ENCODE data around the gene CYP4F22.
"Not testable (repeated sequence)": the region's sequence is repeated elsewhere in the genome, so short reads cannot be mapped to it uniquely, and the experiment has no call there.

CYP4F22 gene

GRCh38 chr19:15526408-15526807 lies 18.1 kb downstream of the CYP4F22 start:
- Histone ChIP-seq H3K4me1 (ENCODE audit: control insufficient read depth, insufficient read depth, low read length) (no peaks in the 10 kb centered on the region), H3K9me3 (ENCODE audit: control insufficient read depth, insufficient read depth, low read length) (no peaks in the 10 kb centered on the region), H3K36me3 (ENCODE audit: control insufficient read depth, insufficient read depth, low read length) (no peaks in the 10 kb centered on the region), H3K4me3 (ENCODE audit: low read depth, low read length) (no peak overlapping the region), H3K9ac (ENCODE audit: low read depth, low read length) (no peak overlapping the region), H3K27me3 (ENCODE audit: control insufficient read depth, insufficient read depth, low read length) (no peaks in the 10 kb centered on the region)

- H3K36me3 ChIP-seq (ENCODE audit: control insufficient read depth, insufficient read depth, low read length): no peaks in the 10 kb centered on the region
- H3K9me3 ChIP-seq (ENCODE audit: control insufficient read depth, insufficient read depth, low read length): no peaks in the 10 kb centered on the region
- no peaks in the 10 kb centered on the region for H3K4me1 ChIP-seq (ENCODE audit: control insufficient read depth, insufficient read depth, low read length)
- H3K4me3 ChIP-seq (ENCODE audit: low read depth, low read length): no peak overlapping the region
- H3K9ac ChIP-seq (ENCODE audit: low read depth, low read length): no peak overlapping the region
- no peaks in the 10 kb centered on the region for H3K27me3 ChIP-seq (ENCODE audit: control insufficient read depth, insufficient read depth, low read length)
Measured at GRCh38 chr19:15527705-15528104, 19.4 kb downstream of the CYP4F22 start.

GRCh38 chr19:15529774-15530372 lies 21.5 kb downstream of the CYP4F22 start:
- no peaks in the 10 kb centered on the region for H3K9me3 ChIP-seq (ENCODE audit: control insufficient read depth, insufficient read depth, low read length)
- no peak overlapping the region for H3K4me3 ChIP-seq (ENCODE audit: low read depth, low read length)
- H3K9ac ChIP-seq (ENCODE audit: low read depth, low read length): no peak overlapping the region
- no peaks in the 10 kb centered on the region for H3K36me3 ChIP-seq (ENCODE audit: control insufficient read depth, insufficient read depth, low read length)
- H3K4me1 ChIP-seq (ENCODE audit: control insufficient read depth, insufficient read depth, low read length): no peaks in the 10 kb centered on the region
- H3K27me3 ChIP-seq (ENCODE audit: control insufficient read depth, insufficient read depth, low read length): no peaks in the 10 kb centered on the region

GRCh38 chr19:15532779-15533521 lies 24.6 kb downstream of the CYP4F22 start:
- no peak overlapping the region for H3K4me3 ChIP-seq (ENCODE audit: low read depth, low read length)

GRCh38 chr19:15533522-15533830 lies 25.2 kb downstream of the CYP4F22 start:
- not testable (repeated sequence) for H3K4me1 ChIP-seq (ENCODE audit: control insufficient read depth, insufficient read depth, low read length); H3K4me3 ChIP-seq (ENCODE audit: low read depth, low read length); H3K9me3 ChIP-seq (ENCODE audit: control insufficient read depth, insufficient read depth, low read length); H3K27me3 ChIP-seq (ENCODE audit: control insufficient read depth, insufficient read depth, low read length); H3K9ac ChIP-seq (ENCODE audit: low read depth, low read length); H3K36me3 ChIP-seq (ENCODE audit: control insufficient read depth, insufficient read depth, low read length)

More at GRCh38 chr19:15532779-15533521, 24.6 kb downstream of the CYP4F22 start:
- Histone ChIP-seq H3K4me1 (ENCODE audit: control insufficient read depth, insufficient read depth, low read length) (no peaks in the 10 kb centered on the region), H3K9me3 (ENCODE audit: control insufficient read depth, insufficient read depth, low read length) (no peaks in the 10 kb centered on the region), H3K36me3 (ENCODE audit: control insufficient read depth, insufficient read depth, low read length) (no peaks in the 10 kb centered on the region), H3K27me3 (ENCODE audit: control insufficient read depth, insufficient read depth, low read length) (no peaks in the 10 kb centered on the region), H3K9ac (ENCODE audit: low read depth, low read length) (no peak overlapping the region)

- Histone ChIP-seq H3K4me3 (ENCODE audit: low read depth, low read length) (no peak overlapping the region), H3K4me1 (ENCODE audit: control insufficient read depth, insufficient read depth, low read length) (no peaks in the 10 kb centered on the region), H3K9ac (ENCODE audit: low read depth, low read length) (no peak overlapping the region), H3K27me3 (ENCODE audit: control insufficient read depth, insufficient read depth, low read length) (no peaks in the 10 kb centered on the region), H3K36me3 (ENCODE audit: control insufficient read depth, insufficient read depth, low read length) (no peaks in the 10 kb centered on the region), H3K9me3 (ENCODE audit: control insufficient read depth, insufficient read depth, low read length) (no peaks in the 10 kb centered on the region)
Measured at GRCh38 chr19:15534957-15535864, 26.9 kb downstream of the CYP4F22 start.

GRCh38 chr19:15536350-15536749 lies 28.0 kb downstream of the CYP4F22 start:
- Histone ChIP-seq H3K36me3 (ENCODE audit: control insufficient read depth, insufficient read depth, low read length) (no peaks in the 10 kb centered on the region), H3K4me1 (ENCODE audit: control insufficient read depth, insufficient read depth, low read length) (no peaks in the 10 kb centered on the region), H3K4me3 (ENCODE audit: low read depth, low read length) (no peak overlapping the region), H3K27me3 (ENCODE audit: control insufficient read depth, insufficient read depth, low read length) (no peaks in the 10 kb centered on the region), H3K9ac (ENCODE audit: low read depth, low read length) (no peak overlapping the region), H3K9me3 (ENCODE audit: control insufficient read depth, insufficient read depth, low read length) (no peaks in the 10 kb centered on the region)

GRCh38 chr19:15538774-15539173 lies 30.4 kb downstream of the CYP4F22 start:
- H3K9ac ChIP-seq (ENCODE audit: low read depth, low read length): no peak overlapping the region
- H3K27me3 ChIP-seq (ENCODE audit: control insufficient read depth, insufficient read depth, low read length): no peaks in the 10 kb centered on the region
- H3K4me3 ChIP-seq (ENCODE audit: low read depth, low read length): no peak overlapping the region
- H3K9me3 ChIP-seq (ENCODE audit: control insufficient read depth, insufficient read depth, low read length): no peaks in the 10 kb centered on the region
- no peaks in the 10 kb centered on the region for H3K36me3 ChIP-seq (ENCODE audit: control insufficient read depth, insufficient read depth, low read length)
- no peaks in the 10 kb centered on the region for H3K4me1 ChIP-seq (ENCODE audit: control insufficient read depth, insufficient read depth, low read length)

GRCh38 chr19:15539638-15540037 lies 31.3 kb downstream of the CYP4F22 start:
- Histone ChIP-seq H3K9ac (ENCODE audit: low read depth, low read length) (no peak overlapping the region), H3K4me3 (ENCODE audit: low read depth, low read length) (no peak overlapping the region), H3K27me3 (ENCODE audit: control insufficient read depth, insufficient read depth, low read length) (no peaks in the 10 kb centered on the region), H3K4me1 (ENCODE audit: control insufficient read depth, insufficient read depth, low read length) (no peaks in the 10 kb centered on the region), H3K9me3 (ENCODE audit: control insufficient read depth, insufficient read depth, low read length) (no peaks in the 10 kb centered on the region), H3K36me3 (ENCODE audit: control insufficient read depth, insufficient read depth, low read length) (no peaks in the 10 kb centered on the region)

GRCh38 chr19:15540435-15540834 lies 32.1 kb downstream of the CYP4F22 start:
- Histone ChIP-seq H3K4me3 (ENCODE audit: low read depth, low read length) (no peak overlapping the region), H3K4me1 (ENCODE audit: control insufficient read depth, insufficient read depth, low read length) (no peaks in the 10 kb centered on the region), H3K27me3 (ENCODE audit: control insufficient read depth, insufficient read depth, low read length) (no peaks in the 10 kb centered on the region), H3K9ac (ENCODE audit: low read depth, low read length) (no peak overlapping the region), H3K36me3 (ENCODE audit: control insufficient read depth, insufficient read depth, low read length) (no peaks in the 10 kb centered on the region), H3K9me3 (ENCODE audit: control insufficient read depth, insufficient read depth, low read length) (no peaks in the 10 kb centered on the region)

GRCh38 chr19:15544283-15544682 lies 36.0 kb downstream of the CYP4F22 start:
- H3K36me3 ChIP-seq (ENCODE audit: control insufficient read depth, insufficient read depth, low read length): no peaks in the 10 kb centered on the region
- no peak overlapping the region for H3K9ac ChIP-seq (ENCODE audit: low read depth, low read length)
- no peaks in the 10 kb centered on the region for H3K4me1 ChIP-seq (ENCODE audit: control insufficient read depth, insufficient read depth, low read length)
- H3K4me3 ChIP-seq (ENCODE audit: low read depth, low read length): no peak overlapping the region
- H3K27me3 ChIP-seq (ENCODE audit: control insufficient read depth, insufficient read depth, low read length): no peaks in the 10 kb centered on the region
- no peaks in the 10 kb centered on the region for H3K9me3 ChIP-seq (ENCODE audit: control insufficient read depth, insufficient read depth, low read length)

- H3K27me3 ChIP-seq (ENCODE audit: control insufficient read depth, insufficient read depth, low read length): no peaks in the 10 kb centered on the region
- no peaks in the 10 kb centered on the region for H3K9me3 ChIP-seq (ENCODE audit: control insufficient read depth, insufficient read depth, low read length)
- no peaks in the 10 kb centered on the region for H3K4me1 ChIP-seq (ENCODE audit: control insufficient read depth, insufficient read depth, low read length)
- no peak overlapping the region for H3K9ac ChIP-seq (ENCODE audit: low read depth, low read length)
- H3K4me3 ChIP-seq (ENCODE audit: low read depth, low read length): no peak overlapping the region
- no peaks in the 10 kb centered on the region for H3K36me3 ChIP-seq (ENCODE audit: control insufficient read depth, insufficient read depth, low read length)
Measured at GRCh38 chr19:15544970-15545369, 36.6 kb downstream of the CYP4F22 start.
